SKM-1 (cell line): ENCODE results near the gene FDX2.
A peak's percentile ranks its signal among the peaks of the same experiment; 100 is the strongest.
"Not testable (repeated sequence)": the region's sequence is repeated elsewhere in the genome, so short reads cannot be mapped to it uniquely, and the experiment has no call there.

ENCODE experiments used
- DNase-seq: peaks from one replicate; lab custom pipeline; 2025; ENCODE audit not compliant: unreplicated experiment; lab: John Stamatoyannopoulos, UW

The FDX2 gene

GRCh38 chr19:10284065-10284959 lies 31.5 kb downstream of the FDX2 start:
- DNase-seq: no peak

- no peak for DNase-seq
These were observed 32.3 kb downstream of the FDX2 start for GRCh38 chr19:10283301-10284064.

- not testable (repeated sequence) for DNase-seq
These were observed 33.8 kb downstream of the FDX2 start for GRCh38 chr19:10282043-10282442.

GRCh38 chr19:10279737-10280442 lies 35.9 kb downstream of the FDX2 start:
- DNase-seq: peak; percentile 44

GRCh38 chr19:10278935-10279334 lies 36.9 kb downstream of the FDX2 start:
- no peak for DNase-seq

GRCh38 chr19:10277795-10278589 lies 37.8 kb downstream of the FDX2 start:
- no peak for DNase-seq

GRCh38 chr19:10274589-10274988 lies 41.2 kb downstream of the FDX2 start:
- no peak for DNase-seq

GRCh38 chr19:10271543-10272086 lies 44.2 kb downstream of the FDX2 start:
- no peak for DNase-seq

- DNase-seq: peak; percentile 61
These were observed 45.0 kb downstream of the FDX2 start, which contains the start of gene ICAM1 for GRCh38 chr19:10270616-10271394. Gene ICAM1 (plus strand): TSS chr19:10271120. CDS start chr19:10271160, 40 bp downstream.

GRCh38 chr19:10270180-10270615 lies 45.6 kb downstream of the FDX2 start:
- peak; percentile 82 for DNase-seq

GRCh38 chr19:10269333-10270179 lies 46.3 kb downstream of the FDX2 start:
- peak; percentile 76 for DNase-seq

- DNase-seq: no peak
These were observed 47.7 kb downstream of the FDX2 start for GRCh38 chr19:10268071-10268470.

- no peak for DNase-seq
These were observed 49.1 kb downstream of the FDX2 start for GRCh38 chr19:10266706-10267105.

- DNase-seq: no peak
These were observed 53.0 kb downstream of the FDX2 start for GRCh38 chr19:10262771-10263170.

- DNase-seq: no peak
These were observed 55.7 kb downstream of the FDX2 start for GRCh38 chr19:10260141-10260584.
